ENCODE data around the gene FARSB. TPM values are rescaled to one million over a fixed set of nuclear protein-coding genes. Genes with fewer than 3 reads are reported as not detected.

FARSB gene
- total and polyA plus RNA-seq, 9 donors: 14.6 to 26.8 (median 23.7) TPM

Other genes starting within 250 kb of the FARSB start
- not detected for gene SGPP2, start 231.5 kb downstream of the FARSB start, total RNA-seq
- gene SGPP2, start 231.5 kb downstream of the FARSB start, polyA plus RNA-seq (ENCODE audit: insufficient read depth in 1 of 8, insufficient read length in 8 of 8, low replicate concordance in 1 of 8): 1 to 10 TPM in 4 of 8 donors, under 1 TPM in 4; 0.23 to 2.9 (median 1.0) TPM
- not detected for gene MOGAT1, start 15.6 kb upstream of the FARSB start, total RNA-seq
- gene MOGAT1, start 15.6 kb upstream of the FARSB start, polyA plus RNA-seq (ENCODE audit: insufficient read depth in 1 of 8, insufficient read length in 8 of 8, low replicate concordance in 1 of 8): not detected
- gene ACSL3, start 204.9 kb upstream of the FARSB start, total RNA-seq: 48.2 TPM
- gene ACSL3, start 204.9 kb upstream of the FARSB start, polyA plus RNA-seq (ENCODE audit: insufficient read depth in 1 of 8, insufficient read length in 8 of 8, low replicate concordance in 1 of 8): 10 to 100 TPM; 28.3 to 55.9 (median 45.7) TPM

Measured in muscle of leg (tissue), 9 donors.